A673 (cell line): Measurements from ENCODE around the gene FAM151A. TPM values are rescaled to one million over a fixed set of nuclear protein-coding genes. Genes with fewer than 3 reads are reported as not detected.
A peak's percentile ranks its signal among the peaks of the same experiment; 100 is the strongest.

ENCODE experiments used
- Bru-seq: library from RNA; stranded (reverse); fragments of 400-500 nt; gene quantifications from one replicate; lab custom pipeline; 2021; lab: Mats Ljungman, UMichigan
- BruChase-seq, 2 experiments: library from RNA; stranded (reverse); fragments of 400-500 nt; gene quantifications; one replicate each; lab custom pipeline; 2021; lab: Mats Ljungman, UMichigan
- BruUV-seq: library from RNA; stranded (reverse); fragments of 400-500 nt; replicated peaks from 2 replicates; lab custom pipeline; 2021; lab: Mats Ljungman, UMichigan
- CTCF ChIA-PET: fragments of 300-600 bp; sonication (Branson Sonifier 250); formaldehyde crosslinking; loops from one replicate; lab custom pipeline; 2022; ENCODE audit warnings: antibody characterized with exemption; lab: Charles Lee
- POLR2A ChIA-PET: fragments of 300-600 bp; sonication (Branson Sonifier 250); formaldehyde crosslinking; loops from one replicate; lab custom pipeline; 2022; ENCODE audit warnings: antibody characterized with exemption; ENCODE audit not compliant: low non-redundant PET; lab: Charles Lee
- DNase-seq: peaks from one replicate; pipeline ENCODE4 v3.0.0-alpha.2; 2015; ENCODE audit warnings: low spot score
- H3K27ac ChIP-seq: fragments of 200-600 bp; sonication (generic); 2 replicates; pipeline ENCODE4 v1.5.1; 2016; ENCODE audit warnings: mixed run types, low read depth, mild to moderate bottlenecking, mixed read lengths, antibody characterized with exemption, low read length; ENCODE audit not compliant: poor library complexity, severe bottlenecking
- H3K27me3 ChIP-seq: fragments of 200-600 bp; sonication (generic); replicated peaks from 2 replicates; pipeline ENCODE4 v1.6.1; 2017; ENCODE audit warnings: mixed run types, low read depth, mild to moderate bottlenecking, mixed read lengths, antibody characterized with exemption, low read length; ENCODE audit not compliant: insufficient read depth, poor library complexity
- H3K36me3 ChIP-seq: fragments of 200-600 bp; sonication (generic); 2 replicates; pipeline ENCODE4 v1.6.1; 2016; ENCODE audit warnings: mixed run types, mild to moderate bottlenecking, mixed read lengths, antibody characterized with exemption, low read length; ENCODE audit not compliant: insufficient read depth, poor library complexity, severe bottlenecking
- H3K4me1 ChIP-seq: fragments of 200-600 bp; sonication (generic); 2 replicates; pipeline ENCODE4 v1.6.1; 2017; ENCODE audit warnings: mixed run types, mild to moderate bottlenecking, mixed read lengths, antibody characterized with exemption, low read length; ENCODE audit not compliant: insufficient read depth, poor library complexity, severe bottlenecking
- H3K4me3 ChIP-seq: fragments of 200-600 bp; sonication (generic); 2 replicates; pipeline ENCODE4 v1.5.1; 2016; ENCODE audit warnings: low read depth, mixed run types, mild to moderate bottlenecking, mixed read lengths, low read length; ENCODE audit not compliant: poor library complexity, severe bottlenecking
- H3K9me3 ChIP-seq: fragments of 200-600 bp; sonication (generic); 2 replicates; pipeline ENCODE4 v1.6.1; 2016; ENCODE audit warnings: mixed run types, low read depth, mild to moderate bottlenecking, mixed read lengths, antibody characterized with exemption, low read length; ENCODE audit not compliant: poor library complexity, severe bottlenecking
- CTCF ChIP-seq: fragments of 300-800, 200-600 bp; sonication (generic); conservative IDR thresholded peaks from 2 replicates; pipeline ENCODE4 v1.5.1; 2017; ENCODE audit warnings: low read depth, mild to moderate bottlenecking, antibody characterized with exemption, low read length, moderate library complexity, mixed read lengths
- EZH2 ChIP-seq: fragments of 200-600 bp; sonication (generic); IDR thresholded peaks from 2 replicates; pipeline ENCODE4 v1.6.1; 2017; ENCODE audit warnings: borderline replicate concordance, low read depth, mild to moderate bottlenecking, mixed read lengths, antibody characterized with exemption, low read length; ENCODE audit not compliant: poor library complexity, severe bottlenecking
- intact Hi-C: fragments of 100-400 bp; cut with micrococcal nuclease; formaldehyde crosslinking; loops from one replicate; pipeline ENCODE4 v1.10.0; 2022; ENCODE audit not compliant: unreplicated experiment
- long read RNA-seq: library from polyadenylated mRNA; stranded (forward); transcript quantifications from one replicate; pipeline ENCODE4 v2.0.0, GENCODE V29; 2022
- total RNA-seq: library from RNA; stranded (reverse); gene quantifications from 2 replicates; pipeline ENCODE4 v1.2.3, GENCODE V29; 2021

Gene FAM151A
- total RNA-seq (not detected in 2 replicates), Bru-seq, nascent RNA (not detected), BruChase-seq, experiment 1, labeled RNA remaining after a 2-hour chase (not detected), BruChase-seq, experiment 2, labeled RNA remaining after a 6-hour chase (not detected)
- long read RNA-seq: 0 reads

- ChIA-PET POLR2A (no interaction called here), CTCF (no interaction called here)
- H3K9me3 ChIP-seq: no peaks in the 10 kb centered on the region
- H3K27me3 ChIP-seq: no peaks in the 10 kb centered on the region
- DNase-seq: no peak
- H3K36me3 ChIP-seq: no peaks in the 10 kb centered on the region
- no peak within 1 kb of the TSS for H3K4me3 ChIP-seq
- H3K27ac ChIP-seq: no peak within 1 kb of the TSS
- no peak for TF ChIP-seq CTCF
- TF ChIP-seq EZH2: no peak
- peaks cover 5% of the 10 kb centered on the region for H3K4me1 ChIP-seq
- BruUV-seq: no TSS peak
- intact Hi-C loops: no loop called here
Observed at GRCh38 chr1:54623216-54624007, at the start of gene FAM151A. Gene FAM151A, minus strand, starts transcription at chr1:54623525. Its CDS starts 130 bp downstream, at chr1:54623395.

GRCh38 chr1:54671985-54672608 lies 48.8 kb upstream of the FAM151A start:
- H3K4me1 ChIP-seq: no peaks in the 10 kb centered on the region
- H3K27me3 ChIP-seq: no peaks in the 10 kb centered on the region
- H3K9me3 ChIP-seq: no peaks in the 10 kb centered on the region
- H3K4me3 ChIP-seq: no peak overlapping the region
- H3K36me3 ChIP-seq: no peaks in the 10 kb centered on the region
- intact Hi-C loops: loop anchor here (1.0 to 10.0 kb wide), 3 partner anchors 121 to 1397 kb away; no protein-coding TSS in a partner anchor
- TF ChIP-seq EZH2 (no peak), CTCF (peak; percentile 80)
- DNase-seq: peak; percentile 65
- CTCF ChIA-PET: no interaction called here
- POLR2A ChIA-PET: no interaction called here
- no TSS peak for BruUV-seq
- no peak overlapping the region for H3K27ac ChIP-seq

GRCh38 chr1:54668567-54668966 lies 45.2 kb upstream of the FAM151A start:
- no peak for DNase-seq
- no peaks in the 10 kb centered on the region for H3K9me3 ChIP-seq
- intact Hi-C loops: no loop called here
- CTCF ChIA-PET: no interaction called here
- H3K4me3 ChIP-seq: no peak overlapping the region
- BruUV-seq: no TSS peak
- no peaks in the 10 kb centered on the region for H3K27me3 ChIP-seq
- H3K4me1 ChIP-seq: no peaks in the 10 kb centered on the region
- POLR2A ChIA-PET: no interaction called here
- TF ChIP-seq CTCF: no peak
- TF ChIP-seq EZH2: no peak
- no peaks in the 10 kb centered on the region for H3K36me3 ChIP-seq
- no peak overlapping the region for H3K27ac ChIP-seq
